Heart left ventricle (tissue), 13 donors: Measurements from ENCODE around the gene OLA1.

Experiments used
- CTCF ChIP-seq, 12 donors: fragments of 200-600 bp; sonication (generic) in 4 of 12; IDR thresholded peaks; one replicate each; pipeline versions ENCODE4 v1.5.0 to v1.8.0; 2018 to 2022; ENCODE audit warnings: antibody characterized with exemption in 12 of 12, mild to moderate bottlenecking in 5 of 12
- POLR2A ChIP-seq, 2 donors: fragments of 450-650 bp; IDR thresholded peaks; one replicate each; pipeline ENCODE4 v1.6.1; 2017; ENCODE audit warnings: antibody characterized with exemption in 2 of 2, mild to moderate bottlenecking in 2 of 2, moderate library complexity in 2 of 2
- donor health status: ischemic (EF 13 %, LVEDD 7.1; RV severe dilation, severe dysfunction).
- donor health status: DM: no; HTN: yes; CAD: no.
- donor health status: DM: no; HTN: no; CAD: no.
- donor health status: ischemic (EF 25% LVEDD 6.9; RV normal size, moderate dysfunction).
- donor health status: ischemic (EF 25% LVEDD 5.7; RV mildly dilated, moderate dysfunction).
- donor health status: ischemic (EF 35%, LVEDD 5.7; RV mildly dilated, moderate dysfunction).
- donor health status: nonischemic (EF 11% LVEDD 7.7; RV severe dilation, severe dysfunction).
- donor health status: DM: yes; HTN: yes; CAD: no.
- donor health status: PGD.
- donor health status: ischemic (EF 29% LVEDD 5.4; RV normal size, mild dysfunction).
- donor health status: nonischemic (EF 23%, LVEDD 6.1; RV moderate dilation, normal function).

- no peak for TF ChIP-seq POLR2A (IDR thresholded peaks at IDR 0.05)
- no peak for TF ChIP-seq CTCF (IDR thresholded peaks at IDR 0.05)
These were observed 175.5 kb downstream of the OLA1 start for GRCh38 chr2:174072857-174073256.
